ENCODE results near the gene EZH2.

- TF ChIP-seq CTCF (IDR thresholded peaks at IDR 0.05) = no peak
- no peak for TF ChIP-seq POLR2A (IDR thresholded peaks at IDR 0.05)
- TF ChIP-seq EP300 (IDR thresholded peaks at IDR 0.05) = no peak
These were observed 76.7 kb downstream of the EZH2 start for GRCh38 chr7:148807436-148807835.

Data from ovary (tissue), 3 donors.